Measurements from ENCODE around the gene SHPK.

SHPK gene

GRCh38 chr17:3636154-3636907 is at the start of gene SHPK, which contains the start of gene CTNS:
Gene SHPK, minus strand, starts transcription at chr17:3636250. Its CDS starts 31 bp downstream, at chr17:3636219.
Gene CTNS, plus strand, starts transcription at chr17:3636760. Its CDS starts 3,447 bp downstream, at chr17:3640207.
- H3K4me3 ChIP-seq (ENCODE audit: low read depth, low read length) = peak within 1 kb of the TSS; percentile 84

DNA sequence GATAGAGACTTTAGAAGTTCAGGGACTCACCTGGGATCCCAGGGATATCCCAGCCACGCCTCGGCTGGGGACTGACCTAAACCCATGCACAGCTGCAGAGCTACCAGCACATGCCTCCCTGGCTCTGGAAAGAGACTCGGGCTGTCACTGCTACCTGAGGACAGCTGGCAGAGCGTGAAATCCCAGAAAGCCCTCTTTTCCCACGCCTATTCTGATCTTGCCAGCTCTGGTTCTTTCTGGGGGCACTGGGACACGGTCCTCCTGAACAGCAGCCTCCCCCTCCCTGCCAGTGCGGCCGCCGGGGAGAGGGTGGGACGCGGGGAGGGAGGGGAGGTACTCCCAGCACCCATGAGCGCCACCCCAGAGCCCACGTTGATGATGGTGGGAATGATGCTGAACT is 49.1 kb upstream of the SHPK start:
- H3K4me3 ChIP-seq (ENCODE audit: low read depth, low read length) = no peak overlapping the region

- no peak overlapping the region for H3K4me3 ChIP-seq (ENCODE audit: low read depth, low read length)
These were observed 47.0 kb upstream of the SHPK start for GRCh38 chr17:3683054-3683511.

- H3K4me3 ChIP-seq (ENCODE audit: low read depth, low read length) = no peak overlapping the region
These were observed 46.0 kb upstream of the SHPK start for GRCh38 chr17:3682033-3682432.

DNA sequence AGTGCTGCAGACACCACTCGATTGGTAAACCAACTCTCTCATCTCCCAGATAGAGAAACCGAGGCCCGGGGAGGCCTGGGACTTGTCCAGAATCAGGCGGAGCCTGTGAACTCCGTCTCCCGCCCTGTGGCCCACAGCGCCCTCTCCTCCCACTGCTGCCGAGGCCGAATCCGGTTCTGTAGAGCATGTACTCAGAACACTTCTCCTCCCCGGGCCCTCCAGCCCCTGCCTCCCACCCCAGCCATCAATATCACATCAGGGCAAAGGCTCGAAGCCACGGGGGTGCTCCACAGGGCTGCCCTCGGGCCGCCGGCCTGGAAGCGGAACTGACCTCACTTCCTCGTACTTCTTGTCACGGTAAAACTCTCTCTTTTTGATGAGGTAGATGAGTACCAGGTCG is 45.5 kb upstream of the SHPK start:
- H3K4me3 ChIP-seq (ENCODE audit: low read depth, low read length) = no peak overlapping the region

GRCh38 chr17:3681057-3681456 is 45.0 kb upstream of the SHPK start:
- H3K4me3 ChIP-seq (ENCODE audit: low read depth, low read length) = no peak overlapping the region

DNA sequence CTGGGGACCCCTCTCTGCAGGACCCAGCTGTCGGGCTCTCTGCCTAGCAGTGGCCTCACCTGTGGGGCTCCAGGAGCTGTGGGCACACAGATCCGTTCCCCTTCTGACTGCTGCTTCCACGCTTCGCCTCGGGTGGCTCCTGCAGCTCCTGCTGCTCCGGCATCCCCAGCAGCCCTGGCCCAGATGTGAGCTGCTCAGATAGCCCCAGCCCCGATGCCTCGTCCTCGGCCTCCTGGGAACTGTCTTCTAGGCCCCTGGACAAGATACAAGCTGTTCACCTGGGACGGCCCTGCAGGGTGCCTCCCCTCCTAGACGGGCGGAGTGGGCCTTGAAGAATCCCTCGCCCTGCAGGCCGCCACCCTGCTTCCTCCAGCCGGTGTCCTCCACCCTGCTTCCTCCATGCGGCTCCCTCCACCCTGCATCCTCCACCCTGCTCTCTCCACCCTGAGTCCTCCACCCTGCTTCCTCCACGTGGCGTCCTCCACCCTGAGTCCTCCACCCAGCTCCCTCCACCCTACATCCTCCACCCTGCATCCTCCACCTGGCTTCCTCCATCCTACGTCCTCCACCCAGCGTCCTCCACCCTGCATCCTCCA is 43.6 kb upstream of the SHPK start:
- H3K4me3 ChIP-seq (ENCODE audit: low read depth, low read length) = no peak overlapping the region

GRCh38 chr17:3678821-3679530 is 42.9 kb upstream of the SHPK start:
- H3K4me3 ChIP-seq (ENCODE audit: low read depth, low read length) = no peak overlapping the region

DNA sequence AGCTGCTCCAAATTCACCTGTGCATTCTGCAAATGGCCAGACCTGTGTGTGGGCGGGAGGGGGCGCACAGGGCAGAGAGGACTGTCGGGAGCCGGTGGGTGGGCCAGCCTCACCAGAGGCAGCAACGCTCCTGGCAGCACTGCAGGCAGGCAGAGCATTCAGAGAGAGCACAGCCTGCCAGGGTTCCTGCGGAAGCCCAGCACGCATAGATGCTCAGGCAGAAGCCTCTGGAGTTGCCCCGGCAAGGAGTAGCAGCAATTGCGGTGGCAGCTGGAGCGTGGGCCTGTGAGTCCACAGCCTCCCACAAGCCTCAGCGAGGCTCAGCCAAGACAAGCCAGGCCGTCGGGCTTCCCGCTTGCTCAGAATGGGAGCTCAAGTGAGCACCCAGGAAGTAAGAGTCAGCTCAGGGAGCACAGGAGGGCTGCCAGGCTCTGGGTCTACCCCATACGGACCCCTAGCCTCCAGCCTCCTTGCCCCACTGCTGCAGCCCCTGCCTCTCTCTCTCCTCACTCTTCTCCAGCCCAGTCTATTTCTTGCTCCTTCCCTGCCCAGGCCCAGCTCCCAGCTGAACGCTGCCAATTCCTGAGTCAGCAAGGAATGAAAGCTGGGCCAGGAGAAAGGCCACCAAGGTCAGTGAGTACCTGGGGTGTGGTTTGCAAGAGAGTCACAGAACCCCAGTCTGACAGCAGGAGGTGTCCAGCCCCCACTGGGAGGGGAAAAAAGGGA is 42.2 kb upstream of the SHPK start:
- H3K4me3 ChIP-seq (ENCODE audit: low read depth, low read length) = no peak overlapping the region

GRCh38 chr17:3675886-3676285 is 39.8 kb upstream of the SHPK start:
- H3K4me3 ChIP-seq (ENCODE audit: low read depth, low read length) = no peak overlapping the region

GRCh38 chr17:3672571-3672970 is 36.5 kb upstream of the SHPK start:
- no peak overlapping the region for H3K4me3 ChIP-seq (ENCODE audit: low read depth, low read length)

- peak overlapping the region; percentile 97 for H3K4me3 ChIP-seq (ENCODE audit: low read depth, low read length)
These were observed 33.5 kb upstream of the SHPK start for GRCh38 chr17:3669548-3669947.

DNA sequence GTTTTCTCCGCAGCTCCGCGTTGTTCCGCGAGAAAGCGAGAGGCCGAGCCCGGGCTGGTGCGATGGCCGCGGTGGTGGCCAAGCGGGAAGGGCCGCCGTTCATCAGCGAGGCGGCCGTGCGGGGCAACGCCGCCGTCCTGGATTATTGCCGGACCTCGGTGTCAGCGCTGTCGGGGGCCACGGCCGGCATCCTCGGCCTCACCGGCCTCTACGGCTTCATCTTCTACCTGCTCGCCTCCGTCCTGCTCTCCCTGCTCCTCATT is 33.0 kb upstream of the SHPK start:
- H3K4me3 ChIP-seq (ENCODE audit: low read depth, low read length) = peak overlapping the region; percentile 97

- peak within 1 kb of the TSS; percentile 97 for H3K4me3 ChIP-seq (ENCODE audit: low read depth, low read length)
These were observed 32.4 kb upstream of the SHPK start, which contains the start of the genes EMC6 and TAX1BP3 for GRCh38 chr17:3668279-3669084. Gene EMC6, plus strand, starts transcription at chr17:3668812. Its CDS starts 335 bp downstream, at chr17:3669147. Gene TAX1BP3, minus strand, starts transcription at chr17:3668578. Its CDS starts 52 bp downstream, at chr17:3668526.

DNA sequence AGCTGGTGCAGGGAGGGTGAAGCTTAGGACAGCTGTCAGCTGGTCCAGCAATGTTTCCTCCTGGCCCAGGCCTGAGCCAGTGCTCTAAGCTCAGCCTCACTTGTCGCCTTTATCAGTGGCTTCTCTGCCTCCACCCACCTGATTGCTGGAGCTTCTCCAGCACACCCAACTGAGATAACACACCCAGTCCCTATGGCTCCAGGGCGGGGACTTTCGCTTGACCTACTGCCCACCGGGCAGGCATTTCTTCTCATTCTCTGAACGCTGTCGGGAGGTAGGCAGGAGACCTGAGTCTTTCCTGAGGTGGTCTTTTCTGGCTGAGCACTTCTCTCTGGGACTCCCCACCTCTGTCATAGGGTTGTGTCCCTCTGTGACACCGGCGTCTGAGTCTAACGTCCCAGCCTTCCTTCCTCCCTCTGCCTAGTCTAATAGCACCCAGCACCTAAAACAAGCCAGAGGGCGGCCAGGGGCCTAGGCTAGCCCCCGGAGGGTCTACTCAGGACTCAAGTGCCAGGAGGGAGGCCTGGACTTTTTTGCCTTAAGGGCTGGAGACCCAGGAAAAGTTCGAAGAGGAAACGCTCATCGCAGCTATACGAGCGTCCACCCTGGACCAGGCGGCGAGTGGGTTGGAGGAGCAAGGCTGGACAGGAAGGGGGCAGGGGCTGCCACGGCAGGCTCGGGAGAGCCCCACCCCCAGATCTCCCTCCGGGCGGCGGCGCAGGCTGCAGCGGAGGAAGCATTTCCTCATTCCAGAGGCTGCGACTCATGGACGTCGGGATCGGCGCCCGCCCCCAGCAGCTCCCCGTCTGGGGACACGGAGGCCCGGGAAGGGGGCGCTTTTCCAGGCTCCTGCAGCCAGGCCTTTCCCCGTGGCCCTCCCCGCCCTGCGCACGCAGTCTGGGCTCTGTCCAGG is 31.6 kb upstream of the SHPK start:
- H3K4me3 ChIP-seq (ENCODE audit: low read depth, low read length) = peak overlapping the region; percentile 97

DNA sequence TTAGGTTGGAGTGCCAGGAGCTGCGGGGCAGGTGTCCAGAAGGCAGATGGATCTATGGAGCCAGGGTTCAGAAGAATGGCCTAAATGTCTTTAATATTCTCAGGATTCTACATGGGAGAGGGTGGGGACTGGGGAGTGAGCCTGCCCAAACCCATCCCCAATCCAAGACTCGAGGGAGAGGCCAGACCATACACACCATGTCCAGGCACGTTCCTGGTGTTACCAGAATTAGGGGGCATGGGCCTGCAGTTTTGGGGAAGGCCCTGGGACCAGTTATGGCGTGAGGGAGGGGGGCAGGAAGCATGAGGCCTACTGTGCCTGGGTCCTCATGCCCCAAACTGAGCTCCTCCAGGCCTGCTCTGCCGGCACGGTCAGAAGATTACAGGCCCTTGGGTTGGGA is 30.5 kb upstream of the SHPK start:
- H3K4me3 ChIP-seq (ENCODE audit: low read depth, low read length) = no peak overlapping the region

GRCh38 chr17:3665834-3666233 is 29.8 kb upstream of the SHPK start:
- H3K4me3 ChIP-seq (ENCODE audit: low read depth, low read length) = no peak overlapping the region

GRCh38 chr17:3663102-3664011 is 27.3 kb upstream of the SHPK start:
- H3K4me3 ChIP-seq (ENCODE audit: low read depth, low read length) = no peak overlapping the region
